Ectodermal cell (in vitro differentiated cells): ENCODE results near the gene FAM174C.
A peak's percentile ranks its signal among the peaks of the same experiment; 100 is the strongest.

ENCODE experiments used
- H3K27ac ChIP-seq: 2 replicates; pipeline ENCODE4 v1.7.0; 2013; ENCODE audit warnings: mild to moderate bottlenecking, low read depth, low read length; ENCODE audit not compliant: insufficient read depth, poor library complexity, severe bottlenecking
- H3K27me3 ChIP-seq: 2 replicates; pipeline ENCODE4 v1.7.0; 2013; ENCODE audit warnings: mild to moderate bottlenecking, low read length; ENCODE audit not compliant: insufficient read depth, control insufficient read depth, poor library complexity, severe bottlenecking
- H3K36me3 ChIP-seq: one replicate; pipeline ENCODE4 v1.7.0; 2013; ENCODE audit warnings: low read length; ENCODE audit not compliant: control insufficient read depth, insufficient read depth
- H3K4me1 ChIP-seq: one replicate; pipeline ENCODE4 v1.7.0; 2013; ENCODE audit warnings: low read length; ENCODE audit not compliant: control insufficient read depth, insufficient read depth
- H3K4me3 ChIP-seq: 2 replicates; pipeline ENCODE4 v1.7.0; 2013; ENCODE audit warnings: low read depth, low read length, control low read depth; ENCODE audit not compliant: insufficient read depth
- H3K9me3 ChIP-seq: 2 replicates; pipeline ENCODE4 v1.7.0; 2013; ENCODE audit warnings: mild to moderate bottlenecking, low read length, moderate library complexity; ENCODE audit not compliant: control insufficient read depth
- WGBS, 2 experiments: methylation state at CpG; one replicate each; pipeline ENCODE4 v1.1.7; 2013; ENCODE audit warnings: missing lambda C conversion rate in 2 of 2; 5-methylcytosine and 5-hydroxymethylcytosine counted together

FAM174C gene

GRCh38 chr19:1257475-1258162 is 17.7 kb upstream of the FAM174C start:
- Histone ChIP-seq H3K27me3 (no peaks in the 10 kb centered on the region), H3K4me1 (peaks cover 60% of the 10 kb centered on the region), H3K9me3 (no peaks in the 10 kb centered on the region), H3K4me3 (no peak overlapping the region), H3K27ac (no peak overlapping the region), H3K36me3 (peaks cover 43% of the 10 kb centered on the region)
- 84 to 86% methylated on average over 23 of the region's 23 CpGs for WGBS, 2 experiments

- no peak overlapping the region for H3K27ac ChIP-seq
- H3K36me3 ChIP-seq: peaks cover 39% of the 10 kb centered on the region
- H3K9me3 ChIP-seq: no peaks in the 10 kb centered on the region
- peaks cover 60% of the 10 kb centered on the region for H3K4me1 ChIP-seq
- no peaks in the 10 kb centered on the region for H3K27me3 ChIP-seq
- 80 to 81% methylated on average over 8 of the region's 8 CpGs for WGBS, 2 experiments
- H3K4me3 ChIP-seq: no peak overlapping the region
These were observed 17.2 kb upstream of the FAM174C start for GRCh38 chr19:1258163-1258492.

- peaks cover 58% of the 10 kb centered on the region for H3K4me1 ChIP-seq
- no peaks in the 10 kb centered on the region for H3K27me3 ChIP-seq
- no peak overlapping the region for H3K4me3 ChIP-seq
- WGBS, 2 experiments: 72 to 82% methylated on average over 14 to 15 of the region's 15 CpGs
- no peaks in the 10 kb centered on the region for H3K9me3 ChIP-seq
- peaks cover 33% of the 10 kb centered on the region for H3K36me3 ChIP-seq
- peak overlapping the region; percentile 70 for H3K27ac ChIP-seq
These were observed 16.6 kb upstream of the FAM174C start for GRCh38 chr19:1258707-1259205.

- no peaks in the 10 kb centered on the region for H3K27me3 ChIP-seq
- H3K36me3 ChIP-seq: peaks cover 27% of the 10 kb centered on the region
- WGBS, 2 experiments: 27 to 31% methylated on average over 17 of the region's 17 CpGs
- no peaks in the 10 kb centered on the region for H3K9me3 ChIP-seq
- no peak overlapping the region for H3K4me3 ChIP-seq
- peak overlapping the region; percentile 70 for H3K27ac ChIP-seq
- H3K4me1 ChIP-seq: peaks cover 58% of the 10 kb centered on the region
These were observed 16.0 kb upstream of the FAM174C start for GRCh38 chr19:1259206-1259875.

GRCh38 chr19:1259876-1260748 is 15.2 kb upstream of the FAM174C start:
- Histone ChIP-seq H3K36me3 (peaks cover 19% of the 10 kb centered on the region), H3K4me1 (peaks cover 66% of the 10 kb centered on the region), H3K4me3 (peak overlapping the region; percentile 34), H3K9me3 (no peaks in the 10 kb centered on the region), H3K27ac (peak overlapping the region; percentile 70), H3K27me3 (no peaks in the 10 kb centered on the region)
- WGBS, 2 experiments: 25% methylated on average over 33 of the region's 33 CpGs

GRCh38 chr19:1260749-1261537 is 14.4 kb upstream of the FAM174C start:
- 1% methylated on average over 83 of the region's 83 CpGs for WGBS, 2 experiments
- H3K27ac ChIP-seq: peak overlapping the region; percentile 70
- peaks cover 11% of the 10 kb centered on the region for H3K36me3 ChIP-seq
- H3K27me3 ChIP-seq: no peaks in the 10 kb centered on the region
- peaks cover 66% of the 10 kb centered on the region for H3K4me1 ChIP-seq
- peak overlapping the region; percentile 71 for H3K4me3 ChIP-seq
- no peaks in the 10 kb centered on the region for H3K9me3 ChIP-seq

GRCh38 chr19:1261538-1261797 is 13.9 kb upstream of the FAM174C start:
- 26 to 27% methylated on average over 14 of the region's 14 CpGs for WGBS, 2 experiments
- Histone ChIP-seq H3K27ac (no peak overlapping the region), H3K4me1 (peaks cover 66% of the 10 kb centered on the region)

GRCh38 chr19:1261798-1262622 is 13.3 kb upstream of the FAM174C start:
- 49 to 53% methylated on average over 28 of the region's 28 CpGs for WGBS, 2 experiments
- H3K4me1 ChIP-seq: peaks cover 61% of the 10 kb centered on the region
- peak overlapping the region; percentile 13 for H3K27ac ChIP-seq
- H3K4me3 ChIP-seq: peak overlapping the region; percentile 71
- H3K9me3 ChIP-seq: no peaks in the 10 kb centered on the region
- peaks cover 2% of the 10 kb centered on the region for H3K36me3 ChIP-seq
- peaks cover 1% of the 10 kb centered on the region for H3K27me3 ChIP-seq

More at GRCh38 chr19:1261538-1261797, 13.9 kb upstream of the FAM174C start:
- Histone ChIP-seq H3K36me3 (peaks cover 7% of the 10 kb centered on the region), H3K27me3 (no peaks in the 10 kb centered on the region), H3K4me3 (peak overlapping the region; percentile 71), H3K9me3 (no peaks in the 10 kb centered on the region)

- H3K4me1 ChIP-seq: peaks cover 67% of the 10 kb centered on the region
- H3K27ac ChIP-seq: peak overlapping the region; percentile 13
- no peaks in the 10 kb centered on the region for H3K36me3 ChIP-seq
- H3K4me3 ChIP-seq: peak overlapping the region; percentile 71
- 39 to 41% methylated on average over 21 of the region's 21 CpGs for WGBS, 2 experiments
- H3K9me3 ChIP-seq: no peaks in the 10 kb centered on the region
- peaks cover 8% of the 10 kb centered on the region for H3K27me3 ChIP-seq
These were observed 12.7 kb upstream of the FAM174C start for GRCh38 chr19:1262623-1263123.
